ENCODE results near the gene BLM.
"Not testable (repeated sequence)": the region's sequence is repeated elsewhere in the genome, so short reads cannot be mapped to it uniquely, and the experiment has no call there.

The BLM gene

GRCh38 chr15:90716976-90717821 is at the start of gene BLM:
BLM (plus strand) TSS chr15:90717346; CDS start chr15:90747393, 30,047 bp downstream.
- in situ Hi-C loops (cut with HindIII; ENCODE audit: low pct_ligation_motif_present, low sequenced_read_pairs): no loop called here
- H3K36me3 ChIP-seq (replicated peaks): no peaks in the 10 kb centered on the region
- peak; percentile 55 for TF ChIP-seq CTCF (IDR thresholded peaks at IDR 0.05; ENCODE audit: low read depth, low read length, missing control alignments)
- peak; percentile 96 for DNase-seq
- H3K27ac ChIP-seq: peak within 1 kb of the TSS; percentile 46
- H3K27me3 ChIP-seq (replicated peaks): no peaks in the 10 kb centered on the region
- peak within 1 kb of the TSS; percentile 90 for H3K4me3 ChIP-seq (ENCODE audit: low read depth, low read length)

- H3K36me3 ChIP-seq (replicated peaks); in situ Hi-C loops (cut with HindIII; ENCODE audit: low pct_ligation_motif_present, low sequenced_read_pairs); H3K4me3 ChIP-seq (ENCODE audit: low read depth, low read length); H3K27me3 ChIP-seq (replicated peaks); DNase-seq; H3K27ac ChIP-seq: not testable (repeated sequence)
Measured at GRCh38 chr15:90667755-90668345, 49.3 kb upstream of the BLM start.

GRCh38 chr15:90670631-90671030 is 46.5 kb upstream of the BLM start:
- DNase-seq; H3K27ac ChIP-seq; H3K36me3 ChIP-seq (replicated peaks); H3K4me3 ChIP-seq (ENCODE audit: low read depth, low read length); H3K27me3 ChIP-seq (replicated peaks); in situ Hi-C loops (cut with HindIII; ENCODE audit: low pct_ligation_motif_present, low sequenced_read_pairs): not testable (repeated sequence)

- Histone ChIP-seq H3K27ac (no peak overlapping the region), H3K27me3 (replicated peaks) (no peaks in the 10 kb centered on the region), H3K4me3 (ENCODE audit: low read depth, low read length) (no peak overlapping the region), H3K36me3 (replicated peaks) (no peaks in the 10 kb centered on the region)
- DNase-seq: no peak
- in situ Hi-C loops (cut with HindIII; ENCODE audit: low pct_ligation_motif_present, low sequenced_read_pairs): no loop called here
- no peak for TF ChIP-seq CTCF (IDR thresholded peaks at IDR 0.05; ENCODE audit: low read depth, low read length, missing control alignments)
Measured at GRCh38 chr15:90671216-90671615, 45.9 kb upstream of the BLM start.

- H3K27ac ChIP-seq; H3K36me3 ChIP-seq (replicated peaks); H3K4me3 ChIP-seq (ENCODE audit: low read depth, low read length); DNase-seq; H3K27me3 ChIP-seq (replicated peaks); in situ Hi-C loops (cut with HindIII; ENCODE audit: low pct_ligation_motif_present, low sequenced_read_pairs): not testable (repeated sequence)
Measured at GRCh38 chr15:90673357-90673756, 43.8 kb upstream of the BLM start.

GRCh38 chr15:90674476-90674875 is 42.7 kb upstream of the BLM start:
- TF ChIP-seq CTCF (IDR thresholded peaks at IDR 0.05; ENCODE audit: low read depth, low read length, missing control alignments): no peak
- Histone ChIP-seq H3K27ac (no peak overlapping the region), H3K36me3 (replicated peaks) (no peaks in the 10 kb centered on the region), H3K27me3 (replicated peaks) (no peaks in the 10 kb centered on the region), H3K4me3 (ENCODE audit: low read depth, low read length) (no peak overlapping the region)
- in situ Hi-C loops (cut with HindIII; ENCODE audit: low pct_ligation_motif_present, low sequenced_read_pairs): no loop called here
- no peak for DNase-seq

- no peak for DNase-seq
- H3K27ac ChIP-seq: no peak overlapping the region
- no peaks in the 10 kb centered on the region for H3K36me3 ChIP-seq (replicated peaks)
- TF ChIP-seq CTCF (IDR thresholded peaks at IDR 0.05; ENCODE audit: low read depth, low read length, missing control alignments): no peak
- H3K4me3 ChIP-seq (ENCODE audit: low read depth, low read length): no peak overlapping the region
- in situ Hi-C loops (cut with HindIII; ENCODE audit: low pct_ligation_motif_present, low sequenced_read_pairs): no loop called here
- no peaks in the 10 kb centered on the region for H3K27me3 ChIP-seq (replicated peaks)
Measured at GRCh38 chr15:90675464-90675863, 41.7 kb upstream of the BLM start.

Measured in brain microvascular endothelial cell (primary cell).